Ascending aorta (tissue), 2 donors: Measurements from ENCODE around the gene NQO1. TPM values are rescaled to one million over a fixed set of nuclear protein-coding genes. Genes with fewer than 3 reads are reported as not detected.

Source experiments
- DNase-seq, 2 donors: peaks; one replicate each; pipeline ENCODE4 v3.0.0-alpha.2; 2019; ENCODE audit warnings: low spot score in 2 of 2
- H3K27ac ChIP-seq, 2 donors: fragments of 200-600 bp; sonication (generic); one replicate each; pipeline ENCODE4 v1.5.1; 2016 to 2017; ENCODE audit warnings: mild to moderate bottlenecking in 1 of 2
- H3K27me3 ChIP-seq: fragments of 200-600 bp; sonication (generic); one replicate; pipeline ENCODE4 v1.5.1; 2017
- H3K36me3 ChIP-seq, 2 donors: fragments of 200-600 bp; sonication (generic); one replicate each; pipeline ENCODE4 v1.5.1; 2016
- H3K4me1 ChIP-seq, 2 donors: fragments of 200-600 bp; sonication (generic); one replicate each; pipeline ENCODE4 v1.5.1; 2016 to 2017; ENCODE audit warnings: mild to moderate bottlenecking in 1 of 2
- H3K4me3 ChIP-seq, 2 donors: fragments of 200-600 bp; sonication (generic); one replicate each; pipeline ENCODE4 v1.5.1; 2016 to 2017; ENCODE audit warnings: mild to moderate bottlenecking in 1 of 2
- H3K9me3 ChIP-seq, 2 donors: fragments of 200-600 bp; sonication (generic); one replicate each; pipeline ENCODE4 v1.5.1; 2016
- intact Hi-C: fragments of 100-400 bp; cut with DNase I; formaldehyde crosslinking; loops from one replicate; pipeline ENCODE4 v1.15.1; 2023
- total RNA-seq: library from RNA; depleted of rRNA; stranded (reverse); fragments of >200 nt; gene quantifications from one replicate; pipeline ENCODE4 v1.1.0, GENCODE V29; 2016
- TF ChIP-seq, protein P1 (sequence below), 3 experiments: fragments of 200-600 bp in 2 of 3; fragments of 450-650 bp in 1 of 3; sonication (generic) in 2 of 3; IDR thresholded peaks; one replicate each; pipeline ENCODE4 v1.5.1; 2016 to 2019; ENCODE audit warnings: antibody characterized with exemption in 3 of 3, mild to moderate bottlenecking in 1 of 3, moderate library complexity in 1 of 3

NQO1 gene
- total RNA-seq, 1 donor from 2014 or later = 58.6 TPM

DNA sequence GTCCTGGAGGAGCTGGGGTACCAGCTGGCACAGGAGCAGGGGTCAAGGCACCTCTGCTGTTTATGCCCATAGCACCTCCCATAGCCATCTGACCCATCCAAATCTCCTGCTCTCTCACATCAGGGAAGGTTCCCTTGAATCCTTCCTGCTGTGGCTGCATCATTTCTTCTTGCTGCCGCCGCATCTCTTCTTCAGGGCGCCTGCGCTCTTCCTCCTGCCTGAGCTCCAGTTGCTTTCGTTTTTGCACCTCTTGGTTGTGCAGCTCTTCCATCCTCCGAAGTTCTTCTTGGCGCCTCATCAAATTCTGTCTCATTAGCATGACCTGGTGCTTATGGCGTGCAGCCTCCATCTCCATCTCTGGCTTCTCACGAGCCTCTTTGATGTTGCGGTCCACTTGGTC is 30.3 kb upstream of the NQO1 start:
- H3K27me3 ChIP-seq = no peaks in the 10 kb centered on the region
- H3K27ac ChIP-seq = no peak overlapping the region
- no peak overlapping the region for H3K4me3 ChIP-seq
- H3K9me3 ChIP-seq = no peaks in the 10 kb centered on the region
- peaks cover 5 to 23% of the 10 kb centered on the region in 2 donors for H3K4me1 ChIP-seq
- intact Hi-C loops = loop anchor here (10.0 kb wide), 1 partner anchor 192 kb away; the partner anchor contains the start of gene NFAT5
- TF ChIP-seq, protein P1, sequence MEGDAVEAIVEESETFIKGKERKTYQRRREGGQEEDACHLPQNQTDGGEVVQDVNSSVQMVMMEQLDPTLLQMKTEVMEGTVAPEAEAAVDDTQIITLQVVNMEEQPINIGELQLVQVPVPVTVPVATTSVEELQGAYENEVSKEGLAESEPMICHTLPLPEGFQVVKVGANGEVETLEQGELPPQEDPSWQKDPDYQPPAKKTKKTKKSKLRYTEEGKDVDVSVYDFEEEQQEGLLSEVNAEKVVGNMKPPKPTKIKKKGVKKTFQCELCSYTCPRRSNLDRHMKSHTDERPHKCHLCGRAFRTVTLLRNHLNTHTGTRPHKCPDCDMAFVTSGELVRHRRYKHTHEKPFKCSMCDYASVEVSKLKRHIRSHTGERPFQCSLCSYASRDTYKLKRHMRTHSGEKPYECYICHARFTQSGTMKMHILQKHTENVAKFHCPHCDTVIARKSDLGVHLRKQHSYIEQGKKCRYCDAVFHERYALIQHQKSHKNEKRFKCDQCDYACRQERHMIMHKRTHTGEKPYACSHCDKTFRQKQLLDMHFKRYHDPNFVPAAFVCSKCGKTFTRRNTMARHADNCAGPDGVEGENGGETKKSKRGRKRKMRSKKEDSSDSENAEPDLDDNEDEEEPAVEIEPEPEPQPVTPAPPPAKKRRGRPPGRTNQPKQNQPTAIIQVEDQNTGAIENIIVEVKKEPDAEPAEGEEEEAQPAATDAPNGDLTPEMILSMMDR (IDR thresholded peaks at IDR 0.05) = no peak
- no peak for DNase-seq
- peaks cover 0 to 2% of the 10 kb centered on the region in 2 donors for H3K36me3 ChIP-seq

- intact Hi-C loops = loop anchor here (1.0 to 10.0 kb wide), 4 partner anchors 28 to 358 kb away; partner anchors contain the start of genes NFAT5 and NQO1
- Histone ChIP-seq H3K9me3 (no peaks in the 10 kb centered on the region), H3K4me1 (peaks cover 5 to 19% of the 10 kb centered on the region in 2 donors), H3K36me3 (peaks cover 9 to 22% of the 10 kb centered on the region in 2 donors), H3K27ac (peak within 1 kb of the TSS; percentile 15 to 59), H3K27me3 (no peaks in the 10 kb centered on the region), H3K4me3 (peak within 1 kb of the TSS; percentile 65 to 68)
- TF ChIP-seq, protein P1 (IDR thresholded peaks at IDR 0.05) = peak; percentile 93 to 100 (median 97)
- DNase-seq = peak; percentile 81 to 97
These were observed 28.3 kb upstream of the NQO1 start, which contains the start of gene NOB1 for GRCh38 chr16:69754469-69755310. NOB1 (minus strand) TSS chr16:69754926; CDS start chr16:69754910, 16 bp downstream.

GRCh38 chr16:69754143-69754468 is 27.7 kb upstream of the NQO1 start:
- Histone ChIP-seq H3K9me3 (no peaks in the 10 kb centered on the region), H3K27me3 (no peaks in the 10 kb centered on the region), H3K36me3 (peaks cover 14 to 28% of the 10 kb centered on the region in 2 donors), H3K4me1 (peaks cover 5 to 19% of the 10 kb centered on the region in 2 donors), H3K27ac (peak overlapping the region in 1 of 2 donors; percentile 59), H3K4me3 (peak overlapping the region; percentile 65 to 68)
- TF ChIP-seq, protein P1 (IDR thresholded peaks at IDR 0.05) = no peak
- intact Hi-C loops = loop anchor here (1.0 to 10.0 kb wide), 3 partner anchors 45 to 358 kb away; partner anchors contain the start of gene NFAT5
- no peak for DNase-seq

DNA sequence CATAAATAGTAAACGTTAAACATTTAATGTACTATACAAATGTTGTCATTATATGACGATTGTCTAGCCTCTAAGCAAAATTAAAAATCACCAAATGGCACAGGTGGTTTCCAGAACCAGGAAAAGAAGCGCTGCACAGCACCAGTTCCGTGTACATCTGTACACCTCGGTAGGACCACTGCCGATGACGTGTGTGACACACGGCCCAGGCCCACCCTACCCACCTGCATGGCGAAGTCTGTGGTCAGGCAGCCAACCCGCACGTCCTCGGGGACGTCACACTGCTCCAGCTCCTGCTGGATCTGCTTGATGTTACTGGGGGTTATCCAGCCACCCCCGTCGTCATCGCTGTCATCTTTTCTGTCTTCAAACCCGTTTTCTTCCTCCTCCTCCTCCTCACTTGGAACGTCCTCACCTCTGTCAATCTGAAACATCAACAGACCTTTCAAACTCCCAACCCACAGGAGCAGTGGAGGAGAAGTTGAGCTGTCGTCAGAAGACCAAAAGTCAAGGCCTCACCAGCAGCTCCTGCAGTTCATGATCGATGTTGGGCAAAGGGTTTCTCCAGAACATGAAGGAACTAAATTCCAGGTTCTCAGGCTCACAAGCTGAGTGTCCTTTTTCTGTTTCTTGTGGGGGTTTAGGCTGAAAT is 22.5 kb upstream of the NQO1 start:
- intact Hi-C loops = no loop called here
- Histone ChIP-seq H3K27ac (no peak overlapping the region), H3K27me3 (no peaks in the 10 kb centered on the region), H3K4me1 (peaks cover 5 to 10% of the 10 kb centered on the region in 2 donors), H3K9me3 (no peaks in the 10 kb centered on the region), H3K36me3 (peaks cover 62 to 78% of the 10 kb centered on the region in 2 donors), H3K4me3 (no peak overlapping the region)
- DNase-seq = no peak
- TF ChIP-seq, protein P1 (IDR thresholded peaks at IDR 0.05) = no peak

DNA sequence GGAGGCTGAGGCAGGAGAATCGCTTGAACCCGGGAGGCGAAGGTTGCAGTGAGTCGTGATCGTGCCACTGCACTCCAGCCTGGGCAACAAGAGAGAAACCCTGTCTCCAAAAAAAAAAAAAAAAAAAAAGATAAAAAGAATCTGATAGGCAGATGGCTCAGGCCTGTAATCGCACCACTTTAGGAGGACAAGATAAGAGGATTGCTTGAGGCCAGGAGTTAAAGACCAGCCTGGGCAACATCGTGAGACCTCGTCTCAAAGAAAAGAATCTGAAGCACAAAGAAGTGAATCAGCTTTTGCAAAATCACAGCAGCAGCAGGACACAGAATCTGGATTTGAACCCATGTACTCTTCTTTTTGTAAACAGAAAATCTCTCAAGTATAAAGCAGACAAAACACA is 20.8 kb upstream of the NQO1 start:
- Histone ChIP-seq H3K36me3 (peaks cover 78 to 93% of the 10 kb centered on the region in 2 donors), H3K27me3 (no peaks in the 10 kb centered on the region), H3K27ac (no peak overlapping the region), H3K4me3 (no peak overlapping the region), H3K9me3 (no peaks in the 10 kb centered on the region), H3K4me1 (no peaks in the 10 kb centered on the region)
- intact Hi-C loops = no loop called here
- TF ChIP-seq, protein P1 (IDR thresholded peaks at IDR 0.05) = no peak
- DNase-seq = no peak
